ENCODE data around the gene DNMT3B.

DNMT3B gene

GRCh38 chr20:32830437-32830836 lies 68.3 kb downstream of the DNMT3B start:
- H3K4me2 ChIP-seq (ENCODE audit: low read depth, low read length, poor library complexity, severe bottlenecking): no peak overlapping the region
- H4K20me1 ChIP-seq (ENCODE audit: low read depth, low read length): peaks cover 20% of the 10 kb centered on the region

GRCh38 chr20:32831982-32832381 lies 69.8 kb downstream of the DNMT3B start:
- Histone ChIP-seq H3K27ac (ENCODE audit: low read depth, low read length) (no peak overlapping the region), H3K9me3 (ENCODE audit: insufficient read depth, low read length) (no peaks in the 10 kb centered on the region), H3K4me2 (ENCODE audit: low read depth, low read length, poor library complexity, severe bottlenecking) (no peak overlapping the region), H4K20me1 (ENCODE audit: low read depth, low read length) (peaks cover 20% of the 10 kb centered on the region), H3K79me2 (ENCODE audit: insufficient read depth, low read length) (peaks cover 93% of the 10 kb centered on the region), H3K4me3 (ENCODE audit: insufficient read depth, low read length, poor library complexity, severe bottlenecking) (no peak overlapping the region), H2AFZ (ENCODE audit: low read depth, low read length, severe bottlenecking) (no peak overlapping the region), H3K9ac (ENCODE audit: low read length) (no peak overlapping the region), H3K36me3 (ENCODE audit: low read length) (peaks cover 36% of the 10 kb centered on the region; the same call in 1 of the 2 replicates), H3K27me3 (ENCODE audit: low read length) (no peaks in the 10 kb centered on the region), H3K9me2 (replicated peaks; ENCODE audit: insufficient read depth, low read length) (no peaks in the 10 kb centered on the region), H3F3A (ENCODE audit: insufficient read depth) (no peaks in the 10 kb centered on the region)
- no peak for TF ChIP-seq EZH2phosphoT487 (conservative IDR thresholded peaks at IDR 0.05; ENCODE audit: low read length)
- TF ChIP-seq, protein P1, sequence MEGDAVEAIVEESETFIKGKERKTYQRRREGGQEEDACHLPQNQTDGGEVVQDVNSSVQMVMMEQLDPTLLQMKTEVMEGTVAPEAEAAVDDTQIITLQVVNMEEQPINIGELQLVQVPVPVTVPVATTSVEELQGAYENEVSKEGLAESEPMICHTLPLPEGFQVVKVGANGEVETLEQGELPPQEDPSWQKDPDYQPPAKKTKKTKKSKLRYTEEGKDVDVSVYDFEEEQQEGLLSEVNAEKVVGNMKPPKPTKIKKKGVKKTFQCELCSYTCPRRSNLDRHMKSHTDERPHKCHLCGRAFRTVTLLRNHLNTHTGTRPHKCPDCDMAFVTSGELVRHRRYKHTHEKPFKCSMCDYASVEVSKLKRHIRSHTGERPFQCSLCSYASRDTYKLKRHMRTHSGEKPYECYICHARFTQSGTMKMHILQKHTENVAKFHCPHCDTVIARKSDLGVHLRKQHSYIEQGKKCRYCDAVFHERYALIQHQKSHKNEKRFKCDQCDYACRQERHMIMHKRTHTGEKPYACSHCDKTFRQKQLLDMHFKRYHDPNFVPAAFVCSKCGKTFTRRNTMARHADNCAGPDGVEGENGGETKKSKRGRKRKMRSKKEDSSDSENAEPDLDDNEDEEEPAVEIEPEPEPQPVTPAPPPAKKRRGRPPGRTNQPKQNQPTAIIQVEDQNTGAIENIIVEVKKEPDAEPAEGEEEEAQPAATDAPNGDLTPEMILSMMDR (IDR thresholded peaks at IDR 0.05; ENCODE audit: insufficient read depth, low read length, poor library complexity, severe bottlenecking): no peak

More at GRCh38 chr20:32830437-32830836, 68.3 kb downstream of the DNMT3B start:
- no peaks in the 10 kb centered on the region for H3F3A ChIP-seq (ENCODE audit: insufficient read depth)
- H3K27ac ChIP-seq (ENCODE audit: low read depth, low read length): no peak overlapping the region
- H3K4me3 ChIP-seq (ENCODE audit: insufficient read depth, low read length, poor library complexity, severe bottlenecking): no peak overlapping the region
- H3K36me3 ChIP-seq (ENCODE audit: low read length): peaks cover 26% of the 10 kb centered on the region; the same call in 1 of the 2 replicates
- no peaks in the 10 kb centered on the region for H3K9me2 ChIP-seq (replicated peaks; ENCODE audit: insufficient read depth, low read length)
- no peak overlapping the region for H2AFZ ChIP-seq (ENCODE audit: low read depth, low read length, severe bottlenecking)
- TF ChIP-seq, protein P1 (IDR thresholded peaks at IDR 0.05; ENCODE audit: insufficient read depth, low read length, poor library complexity, severe bottlenecking): no peak
- no peak for TF ChIP-seq EZH2phosphoT487 (conservative IDR thresholded peaks at IDR 0.05; ENCODE audit: low read length)
- no peaks in the 10 kb centered on the region for H3K27me3 ChIP-seq (ENCODE audit: low read length)
- H3K9ac ChIP-seq (ENCODE audit: low read length): no peak overlapping the region
- peaks cover 92% of the 10 kb centered on the region for H3K79me2 ChIP-seq (ENCODE audit: insufficient read depth, low read length)
- H3K9me3 ChIP-seq (ENCODE audit: insufficient read depth, low read length): no peaks in the 10 kb centered on the region

GRCh38 chr20:32832664-32833063 lies 70.5 kb downstream of the DNMT3B start:
- no peaks in the 10 kb centered on the region for H3F3A ChIP-seq (ENCODE audit: insufficient read depth)
- H3K27me3 ChIP-seq (ENCODE audit: low read length): no peaks in the 10 kb centered on the region
- H3K4me2 ChIP-seq (ENCODE audit: low read depth, low read length, poor library complexity, severe bottlenecking): no peak overlapping the region
- H3K9me3 ChIP-seq (ENCODE audit: insufficient read depth, low read length): no peaks in the 10 kb centered on the region
- H3K27ac ChIP-seq (ENCODE audit: low read depth, low read length): no peak overlapping the region
- H2AFZ ChIP-seq (ENCODE audit: low read depth, low read length, severe bottlenecking): no peak overlapping the region
- no peak overlapping the region for H3K4me3 ChIP-seq (ENCODE audit: insufficient read depth, low read length, poor library complexity, severe bottlenecking)
- no peaks in the 10 kb centered on the region for H3K9me2 ChIP-seq (replicated peaks; ENCODE audit: insufficient read depth, low read length)
- H3K36me3 ChIP-seq (ENCODE audit: low read length): peaks cover 40% of the 10 kb centered on the region; the same call in 1 of the 2 replicates
- H3K79me2 ChIP-seq (ENCODE audit: insufficient read depth, low read length): peaks cover 91% of the 10 kb centered on the region
- TF ChIP-seq, protein P1 (IDR thresholded peaks at IDR 0.05; ENCODE audit: insufficient read depth, low read length, poor library complexity, severe bottlenecking): no peak
- no peak for TF ChIP-seq EZH2phosphoT487 (conservative IDR thresholded peaks at IDR 0.05; ENCODE audit: low read length)
- peaks cover 20% of the 10 kb centered on the region for H4K20me1 ChIP-seq (ENCODE audit: low read depth, low read length)
- H3K9ac ChIP-seq (ENCODE audit: low read length): no peak overlapping the region
